Measurements from ENCODE around the gene RACGAP1.
"Not testable (repeated sequence)": the region's sequence is repeated elsewhere in the genome, so short reads cannot be mapped to it uniquely, and the experiment has no call there.

RACGAP1 gene

GRCh38 chr12:50056639-50056976 is 31.3 kb upstream of the RACGAP1 start:
- no peak for DNase-seq

DNA sequence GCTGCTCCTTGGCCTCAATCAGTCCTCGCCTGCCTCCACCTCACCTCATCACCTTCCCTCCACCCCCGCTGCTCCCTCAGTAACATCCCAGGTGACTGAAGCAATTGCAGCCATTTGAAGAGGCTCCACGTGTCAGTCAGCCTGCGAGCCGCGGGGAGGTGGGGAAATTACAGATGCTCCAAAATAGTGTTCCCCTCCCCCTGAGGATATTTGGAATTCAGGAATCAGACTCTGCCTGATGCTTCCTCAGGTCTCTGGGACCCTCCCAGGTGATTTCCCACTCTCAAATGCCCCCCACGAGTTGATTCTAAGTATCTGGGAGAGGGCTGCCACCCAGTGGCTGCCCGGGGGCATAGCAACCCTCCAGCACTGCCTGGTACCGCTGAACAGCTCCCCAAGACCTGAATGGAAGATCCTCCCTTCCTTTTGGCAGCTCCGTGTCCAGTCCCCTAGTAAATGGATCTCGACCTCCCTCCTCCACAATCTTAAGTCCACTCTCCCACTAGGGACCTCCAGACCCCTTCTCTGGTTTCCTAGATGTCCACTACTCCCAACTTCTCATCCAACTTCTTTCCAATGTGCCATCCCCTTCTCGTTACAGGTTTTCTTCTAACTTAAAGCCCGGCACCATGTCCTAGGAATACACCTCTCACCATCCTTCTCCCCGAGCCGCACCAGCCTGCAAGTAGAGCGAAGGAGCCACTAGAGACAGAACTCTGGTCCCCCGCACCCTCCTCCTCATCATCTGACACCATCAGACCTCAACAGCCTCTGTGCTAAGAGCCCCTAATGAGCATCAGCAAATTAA is 30.7 kb upstream of the RACGAP1 start:
- DNase-seq: no peak

DNA sequence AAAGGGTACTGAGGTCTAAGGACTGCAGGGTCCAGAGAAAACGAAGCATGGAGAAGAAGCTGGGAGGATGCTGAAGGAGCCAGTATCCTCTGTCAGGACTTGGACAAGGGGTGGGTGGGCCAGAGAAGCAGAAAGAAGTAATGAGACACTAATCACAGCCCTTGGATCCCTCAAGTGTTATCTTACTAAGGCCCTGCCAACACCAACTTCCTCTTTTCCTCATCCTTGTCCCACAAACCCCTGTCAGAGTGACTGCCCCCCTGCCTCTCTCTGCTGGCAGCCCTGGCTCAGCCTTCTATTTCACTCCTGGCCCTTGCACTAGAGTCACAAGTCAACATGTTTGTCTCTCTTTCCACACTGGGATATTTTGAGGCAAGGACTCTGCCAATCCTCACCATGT is 28.3 kb upstream of the RACGAP1 start:
- no peak for DNase-seq

DNA sequence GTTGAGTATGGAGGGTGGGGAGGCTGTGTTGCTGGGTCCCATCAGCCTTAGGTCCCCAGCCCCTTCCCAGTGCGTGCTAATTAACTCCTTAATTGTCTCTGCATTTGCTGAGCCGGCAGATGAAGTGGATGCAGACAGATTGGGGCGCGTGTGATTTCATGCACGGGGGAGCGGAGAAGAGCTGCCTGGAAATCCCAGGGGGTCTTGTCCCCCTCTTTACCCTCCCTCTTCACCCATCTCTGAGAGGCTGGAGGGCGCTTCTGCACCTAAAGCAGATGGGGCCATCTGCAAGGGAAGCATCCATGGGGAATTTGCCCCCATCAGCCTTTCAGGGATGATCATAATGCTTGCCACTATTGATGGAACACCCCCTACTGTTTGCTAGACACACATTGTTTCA is 27.7 kb upstream of the RACGAP1 start:
- no peak for DNase-seq

- DNase-seq: no peak
Measured at GRCh38 chr12:50052544-50052943, 27.2 kb upstream of the RACGAP1 start.

GRCh38 chr12:50051101-50051806 is 26.0 kb upstream of the RACGAP1 start:
- no peak for DNase-seq

DNA sequence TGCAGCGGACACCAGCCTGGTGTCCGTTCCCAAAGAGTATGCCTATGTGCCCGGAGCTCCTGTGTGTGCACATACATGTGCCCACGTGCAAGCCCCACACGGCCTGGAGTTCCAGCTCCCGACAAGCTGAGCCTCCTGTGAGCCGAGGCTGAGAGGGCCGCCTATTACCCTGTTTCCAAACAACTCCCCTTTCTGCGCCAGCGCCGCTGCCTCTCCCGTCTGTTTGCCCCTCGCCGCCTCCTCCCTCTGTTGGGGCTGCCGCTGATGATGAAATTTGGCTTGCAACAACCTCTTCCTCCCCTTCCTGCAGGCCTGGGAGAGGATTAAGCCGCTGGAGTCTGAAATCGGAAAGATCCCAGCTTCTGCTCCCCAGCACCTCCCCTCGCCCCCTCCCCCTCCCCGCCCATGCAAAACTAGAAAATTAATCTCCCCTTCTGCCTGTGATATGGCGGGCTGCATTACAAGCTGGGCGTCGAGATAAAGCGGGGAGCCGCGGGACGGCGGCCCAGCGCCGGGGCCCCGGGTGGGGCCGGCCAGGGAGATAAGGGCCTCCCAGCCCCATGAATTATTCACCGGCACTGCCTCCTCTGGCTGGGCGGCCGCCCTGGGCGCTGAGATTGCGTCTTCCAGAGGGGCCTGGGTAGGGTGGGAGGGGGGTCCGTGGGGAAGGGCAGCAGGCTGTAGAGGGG is 25.3 kb upstream of the RACGAP1 start:
- DNase-seq: no peak

- no peak for DNase-seq
Measured at GRCh38 chr12:50050119-50050385, 24.8 kb upstream of the RACGAP1 start.

DNA sequence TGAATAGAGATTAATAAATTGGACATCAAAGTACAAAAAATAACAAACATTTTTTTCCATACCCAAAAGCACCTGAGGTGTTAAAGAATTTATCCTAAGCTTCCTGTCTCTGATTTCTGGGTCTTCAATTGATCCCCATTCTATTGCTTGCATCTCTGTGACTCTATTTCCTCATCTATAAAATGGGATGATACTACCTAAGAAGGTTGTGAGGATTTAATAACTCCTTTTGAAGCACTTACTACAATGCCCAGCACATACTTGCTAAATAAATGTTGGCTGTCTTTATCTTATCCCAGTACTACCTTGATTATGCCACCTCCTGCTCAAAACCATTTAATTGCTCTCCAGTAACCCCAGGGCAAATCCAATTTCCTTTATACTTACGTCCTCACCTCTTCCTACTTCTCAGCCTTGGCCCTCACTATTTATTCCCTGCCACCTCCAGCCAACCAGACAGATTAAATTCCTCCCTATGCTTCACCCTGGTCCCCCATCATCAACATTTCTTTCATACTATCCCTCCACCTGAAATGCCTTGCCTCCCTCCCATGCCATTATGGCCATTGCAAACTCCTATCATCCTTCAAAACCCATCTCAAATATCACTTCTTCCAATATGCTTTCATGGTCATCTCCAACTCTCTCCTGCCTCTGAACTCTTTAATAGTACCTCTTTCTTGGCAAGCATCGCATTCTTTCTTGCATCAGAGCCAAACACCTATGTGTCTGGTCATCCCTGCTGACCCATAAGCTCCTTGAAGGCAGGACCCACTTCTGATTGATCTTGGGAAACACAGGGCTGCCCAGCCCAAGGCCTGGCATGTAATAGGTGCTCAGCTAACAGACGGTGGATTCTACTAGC is 24.2 kb upstream of the RACGAP1 start:
- no peak for DNase-seq

DNA sequence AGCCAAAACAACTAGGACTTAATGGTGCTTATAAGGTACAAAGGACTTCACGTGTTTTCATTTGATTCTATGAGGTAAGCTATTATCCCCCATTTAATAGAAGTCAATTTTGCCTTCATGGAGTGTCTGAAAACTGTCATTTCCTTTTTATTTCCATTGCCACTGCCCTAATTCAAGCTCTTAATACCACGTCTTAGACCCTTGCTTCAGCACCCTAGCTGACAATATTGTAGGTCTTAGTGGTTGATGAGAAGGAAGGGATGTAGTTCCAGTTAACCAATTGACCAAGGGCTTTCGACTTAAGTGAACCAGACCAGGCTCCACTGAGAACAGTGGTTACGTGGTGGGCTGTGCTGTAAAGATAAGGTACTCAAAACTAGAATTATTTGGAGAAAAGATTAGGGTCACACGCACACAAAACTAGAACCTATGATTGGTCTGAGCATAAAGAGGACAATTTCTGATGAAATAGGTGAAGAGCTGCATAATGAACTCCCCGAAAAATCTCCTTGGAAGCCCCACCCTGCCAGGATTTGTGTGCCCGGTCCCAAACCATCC is 22.5 kb upstream of the RACGAP1 start:
- DNase-seq: no peak

- DNase-seq: no peak
Measured at GRCh38 chr12:50043854-50044253, 18.6 kb upstream of the RACGAP1 start.

- DNase-seq: no peak
Measured at GRCh38 chr12:50043308-50043707, 18.0 kb upstream of the RACGAP1 start.

- DNase-seq: no peak
Measured at GRCh38 chr12:50042693-50043092, 17.4 kb upstream of the RACGAP1 start.

DNA sequence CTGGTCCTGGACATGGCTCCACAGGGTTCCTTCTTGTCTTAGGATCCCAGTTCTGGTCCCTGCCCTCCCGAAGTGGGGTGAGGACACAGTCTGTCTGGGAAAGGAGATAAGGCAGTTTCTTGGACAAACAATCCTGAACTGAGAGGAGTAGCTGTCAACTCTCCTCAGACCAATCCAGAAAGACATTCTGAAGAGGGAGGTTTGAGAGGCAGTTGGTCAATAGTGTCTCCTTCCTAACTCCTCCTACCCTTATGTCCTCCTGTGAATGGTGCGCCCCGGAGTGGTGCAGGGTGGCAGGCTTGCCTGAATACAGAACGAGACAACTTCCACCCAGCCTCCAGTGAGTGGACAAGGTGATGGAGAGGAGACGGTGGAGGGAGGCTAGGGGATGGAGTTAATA is 16.7 kb upstream of the RACGAP1 start:
- no peak for DNase-seq

GRCh38 chr12:50041062-50041860 is 16.0 kb upstream of the RACGAP1 start:
- DNase-seq: no peak

- DNase-seq: no peak
Measured at GRCh38 chr12:50040657-50041056, 15.4 kb upstream of the RACGAP1 start.

GRCh38 chr12:50039151-50039835 is 14.0 kb upstream of the RACGAP1 start:
- no peak for DNase-seq

GRCh38 chr12:50038336-50038735 is 13.0 kb upstream of the RACGAP1 start:
- no peak for DNase-seq

GRCh38 chr12:50032854-50033581 is 7.7 kb upstream of the RACGAP1 start:
- no peak for DNase-seq

DNA sequence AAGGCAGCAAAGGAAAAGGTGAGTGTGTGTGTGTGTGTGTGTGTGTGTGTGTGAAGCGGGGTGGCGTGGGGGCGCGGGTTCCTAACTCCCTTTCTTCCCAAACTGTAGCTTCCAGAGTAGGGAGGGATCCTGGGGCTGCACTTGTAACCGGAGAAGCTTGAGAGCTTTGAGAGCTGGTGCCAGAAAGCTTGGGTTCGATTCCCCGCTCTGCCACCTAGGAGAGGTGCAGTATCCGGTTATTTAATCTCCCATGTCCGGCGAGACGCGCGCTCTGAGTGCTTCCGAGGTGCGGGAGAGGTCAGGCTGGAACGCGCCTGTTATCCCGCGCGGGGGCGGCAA is 7.2 kb upstream of the RACGAP1 start:
- no peak for DNase-seq

DNA sequence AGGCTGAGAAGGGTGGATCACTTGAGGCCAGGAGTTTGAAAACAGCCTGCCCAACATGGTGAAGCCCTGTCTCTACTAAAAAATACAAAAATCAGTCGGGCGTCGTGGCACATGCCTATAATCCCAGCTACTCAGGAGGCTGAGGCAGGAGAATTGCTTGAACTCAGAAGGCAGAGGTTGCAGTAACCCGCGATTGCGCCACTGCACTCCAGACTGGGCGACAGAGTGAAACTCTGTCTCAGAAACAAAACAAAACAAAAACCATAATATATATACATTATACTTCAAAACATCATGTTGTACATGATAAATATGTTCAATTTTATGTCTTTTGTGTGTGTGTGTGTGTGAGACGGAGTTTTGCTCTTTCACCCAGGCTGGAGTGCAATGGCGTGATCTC is 5.2 kb upstream of the RACGAP1 start:
- not testable (repeated sequence) for DNase-seq

Data from T1000 (cell line).